Measurements from ENCODE around the gene CNKSR2.
"Not testable (repeated sequence)": the region's sequence is repeated elsewhere in the genome, so short reads cannot be mapped to it uniquely, and the experiment has no call there.

The CNKSR2 gene

DNA sequence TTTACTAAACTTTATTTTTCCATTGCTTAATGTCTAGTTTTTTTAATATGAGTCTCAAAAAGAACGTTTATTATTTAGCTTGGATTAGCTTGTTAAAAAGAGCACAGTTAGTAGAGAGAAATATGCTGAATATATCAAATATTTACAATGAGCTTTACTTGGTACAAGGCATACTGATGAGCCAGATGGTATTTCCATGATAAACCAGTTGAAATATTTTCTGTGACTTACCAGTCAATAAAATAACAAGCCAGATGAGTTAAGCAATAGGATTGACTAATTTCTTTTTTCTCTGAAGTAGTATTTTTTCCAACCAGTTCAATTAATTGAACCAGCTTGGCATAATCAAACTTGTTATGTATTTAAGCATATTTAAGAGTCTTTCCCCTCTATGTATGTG, 149.8 kb downstream of the CNKSR2 start:
- H3K4me3 ChIP-seq = no peak overlapping the region
- DNase-seq (ENCODE audit: low read depth, low spot score) = no peak
- no peaks in the 10 kb centered on the region for H3K36me3 ChIP-seq (ENCODE audit: insufficient read depth, low read length)
- H3K9me3 ChIP-seq (ENCODE audit: low read depth, low read length) = no peaks in the 10 kb centered on the region
- H3K27ac ChIP-seq = no peak overlapping the region
- TF ChIP-seq POLR2AphosphoS5 (IDR thresholded peaks at IDR 0.05; ENCODE audit: borderline replicate concordance, low read depth, low read length) = no peak
- TF ChIP-seq FOXP2 (optimal IDR thresholded peaks at IDR 0.05; ENCODE audit: control extremely low read depth, extremely low read length, insufficient read depth) = no peak
- no peak for TF ChIP-seq EZH2 (IDR thresholded peaks at IDR 0.05)
- no peak overlapping the region for H3K9ac ChIP-seq (ENCODE audit: insufficient read length)

DNA sequence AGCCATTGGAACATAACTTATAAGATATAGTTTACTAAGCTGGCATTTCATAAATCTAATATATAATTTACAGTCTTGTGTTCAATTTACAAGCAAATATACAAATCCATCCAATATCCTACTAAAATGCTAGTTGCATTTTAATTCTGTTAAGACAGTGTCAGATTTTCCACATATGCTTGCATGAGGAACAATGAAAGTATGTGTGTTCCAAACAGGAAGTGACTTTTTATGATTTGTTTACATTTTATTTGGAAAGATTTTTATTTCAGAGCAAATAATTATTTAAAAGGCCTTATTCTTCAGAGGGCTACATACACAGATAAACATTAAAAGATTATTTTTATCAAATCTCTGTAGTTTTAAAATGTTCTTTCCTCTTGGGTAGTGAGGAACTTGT, 153.9 kb downstream of the CNKSR2 start:
- H3K27ac ChIP-seq = no peak overlapping the region
- DNase-seq (ENCODE audit: low read depth, low spot score) = no peak
- no peaks in the 10 kb centered on the region for H3K9me3 ChIP-seq (ENCODE audit: low read depth, low read length)
- no peak overlapping the region for H3K9ac ChIP-seq (ENCODE audit: insufficient read length)
- no peak overlapping the region for H3K4me3 ChIP-seq
- TF ChIP-seq POLR2AphosphoS5 (IDR thresholded peaks at IDR 0.05; ENCODE audit: borderline replicate concordance, low read depth, low read length) = no peak
- no peak for TF ChIP-seq FOXP2 (optimal IDR thresholded peaks at IDR 0.05; ENCODE audit: control extremely low read depth, extremely low read length, insufficient read depth)
- TF ChIP-seq EZH2 (IDR thresholded peaks at IDR 0.05) = no peak
- H3K36me3 ChIP-seq (ENCODE audit: insufficient read depth, low read length) = 0 out of 2 replicates have a peak, but pooled peaks cover 4% of the 10 kb centered on the region

DNA sequence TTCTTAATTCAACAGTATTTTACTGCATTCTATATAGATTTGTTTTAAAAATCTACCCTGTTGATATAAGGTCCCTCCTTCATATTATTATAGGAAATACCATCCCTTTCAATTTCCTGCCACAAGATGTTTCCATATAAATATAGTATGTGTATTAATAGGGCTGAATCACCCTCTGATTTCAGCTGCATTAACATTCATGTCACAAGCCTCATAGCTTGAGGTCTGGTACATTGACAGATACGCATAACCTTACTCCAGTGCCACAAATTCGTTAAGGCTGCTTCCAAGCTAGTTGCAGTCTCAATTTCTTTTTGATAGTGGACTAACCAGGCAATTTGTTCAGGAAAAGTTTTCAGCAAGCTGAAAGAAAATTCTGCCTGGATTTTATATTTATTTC, 155.6 kb downstream of the CNKSR2 start:
- H3K9me3 ChIP-seq (ENCODE audit: low read depth, low read length) = no peaks in the 10 kb centered on the region
- peak; percentile 16 for DNase-seq (ENCODE audit: low read depth, low spot score)
- peak overlapping the region; percentile 62; the same call in 1 of the 2 replicates for H3K27ac ChIP-seq
- no peak overlapping the region; the same call in 1 of the 2 replicates for H3K4me3 ChIP-seq
- no peak overlapping the region for H3K9ac ChIP-seq (ENCODE audit: insufficient read length)
- 0 out of 2 replicates have a peak, but pooled peaks cover 4% of the 10 kb centered on the region for H3K36me3 ChIP-seq (ENCODE audit: insufficient read depth, low read length)
- no peak for TF ChIP-seq FOXP2 (optimal IDR thresholded peaks at IDR 0.05; ENCODE audit: control extremely low read depth, extremely low read length, insufficient read depth)
- no peak for TF ChIP-seq EZH2 (IDR thresholded peaks at IDR 0.05)
- TF ChIP-seq POLR2AphosphoS5 (IDR thresholded peaks at IDR 0.05; ENCODE audit: borderline replicate concordance, low read depth, low read length) = no peak

DNA sequence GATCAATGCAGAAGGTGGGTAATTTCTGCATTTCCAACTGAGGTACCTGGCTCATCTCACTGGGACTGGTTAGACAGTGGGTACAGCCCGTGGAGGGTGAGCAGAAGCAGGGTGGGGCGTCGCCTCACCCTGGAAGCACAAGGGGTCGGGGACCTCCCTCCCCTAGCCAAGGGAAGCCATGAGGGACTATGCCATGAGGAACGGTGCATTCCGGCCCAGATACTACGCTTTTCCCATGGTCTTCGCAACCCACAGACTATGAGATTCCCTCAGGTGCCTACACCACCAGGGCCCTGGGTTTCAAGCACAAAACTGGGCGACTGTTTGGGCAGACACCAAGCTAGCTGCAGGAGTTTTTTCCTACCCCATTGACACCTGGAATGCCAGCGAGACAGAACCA, 170.4 kb downstream of the CNKSR2 start:
- not testable (repeated sequence) for H3K27ac ChIP-seq; DNase-seq (ENCODE audit: low read depth, low spot score); H3K4me3 ChIP-seq; H3K36me3 ChIP-seq (ENCODE audit: insufficient read depth, low read length); H3K9ac ChIP-seq (ENCODE audit: insufficient read length); H3K9me3 ChIP-seq (ENCODE audit: low read depth, low read length)

DNA sequence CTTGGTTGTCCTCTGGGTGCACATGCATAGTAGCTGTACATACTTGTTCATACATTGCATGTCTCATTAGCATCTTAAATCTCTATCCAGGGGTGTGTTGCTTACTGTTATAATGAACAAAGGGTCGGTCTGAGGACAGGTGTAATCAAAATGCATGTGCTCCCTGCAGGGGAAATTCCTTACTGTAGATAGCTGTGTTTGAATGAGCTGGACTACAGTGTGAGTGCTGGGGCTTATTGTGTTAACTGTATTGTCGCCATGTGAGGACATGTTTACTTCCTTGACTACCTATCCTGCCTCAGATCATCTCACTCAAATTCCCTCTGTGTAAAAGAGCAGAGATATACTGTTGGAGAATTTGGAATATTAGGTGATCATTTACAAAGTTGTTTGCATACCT, 185.2 kb downstream of the CNKSR2 start:
- H3K9me3 ChIP-seq (ENCODE audit: low read depth, low read length) = 0 out of 2 replicates have a peak, but pooled peaks cover 2% of the 10 kb centered on the region
- no peak for DNase-seq (ENCODE audit: low read depth, low spot score)

DNA sequence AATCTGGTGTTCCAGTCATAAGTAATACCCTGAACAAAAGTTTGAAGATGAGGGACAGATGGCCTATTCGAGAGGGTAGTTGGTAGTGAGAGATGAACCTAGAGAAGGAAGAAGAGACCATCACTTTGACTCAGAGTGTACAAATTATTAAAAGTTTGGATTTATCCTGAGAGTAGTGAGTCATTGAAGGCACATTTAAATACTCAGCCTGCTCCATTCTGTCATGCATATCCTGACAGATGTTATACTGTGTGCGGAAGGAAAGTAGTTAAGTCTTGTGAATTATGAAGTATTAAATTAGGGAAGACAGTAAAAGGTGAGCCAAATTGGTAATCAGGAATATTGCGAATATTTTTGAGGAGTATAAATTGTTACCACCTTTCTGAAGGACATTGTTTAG, 190.8 kb downstream of the CNKSR2 start:
- DNase-seq (ENCODE audit: low read depth, low spot score) = no peak
- Histone ChIP-seq H3K9me3 (ENCODE audit: low read depth, low read length) (no peaks in the 10 kb centered on the region), H3K36me3 (ENCODE audit: insufficient read depth, low read length) (no peaks in the 10 kb centered on the region), H3K9ac (ENCODE audit: insufficient read length) (no peak overlapping the region), H3K27ac (no peak overlapping the region), H3K4me3 (no peak overlapping the region)
- TF ChIP-seq POLR2AphosphoS5 (IDR thresholded peaks at IDR 0.05; ENCODE audit: borderline replicate concordance, low read depth, low read length) (no peak), EZH2 (IDR thresholded peaks at IDR 0.05) (no peak)

More for the DNA sequence above, 185.2 kb downstream of the CNKSR2 start:
- Histone ChIP-seq H3K9ac (ENCODE audit: insufficient read length) (no peak overlapping the region), H3K27ac (no peak overlapping the region), H3K36me3 (ENCODE audit: insufficient read depth, low read length) (no peaks in the 10 kb centered on the region), H3K4me3 (no peak overlapping the region)
- TF ChIP-seq EZH2 (IDR thresholded peaks at IDR 0.05) (no peak), FOXP2 (optimal IDR thresholded peaks at IDR 0.05; ENCODE audit: control extremely low read depth, extremely low read length, insufficient read depth) (no peak), POLR2AphosphoS5 (IDR thresholded peaks at IDR 0.05; ENCODE audit: borderline replicate concordance, low read depth, low read length) (no peak)

DNA sequence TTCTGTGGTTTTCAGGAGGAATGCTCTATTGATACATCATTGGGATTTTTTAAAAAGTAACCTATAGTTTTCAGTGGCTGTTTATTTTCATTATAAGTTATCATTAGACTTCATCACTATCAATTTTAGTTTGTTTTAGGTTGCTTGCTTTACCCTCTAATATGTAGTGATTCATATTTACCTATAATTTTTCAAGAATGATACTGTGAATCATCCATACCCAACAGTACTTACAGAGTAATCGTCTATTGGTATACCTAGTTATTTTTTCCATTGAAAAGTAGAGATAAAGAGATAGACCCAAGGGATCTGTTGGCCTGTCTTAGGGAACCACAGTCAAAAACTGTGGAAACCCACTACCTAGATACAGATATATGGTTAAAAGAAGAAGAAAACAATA, 200.6 kb downstream of the CNKSR2 start:
- H3K9me3 ChIP-seq (ENCODE audit: low read depth, low read length) = no peaks in the 10 kb centered on the region
- DNase-seq (ENCODE audit: low read depth, low spot score) = no peak

DNA sequence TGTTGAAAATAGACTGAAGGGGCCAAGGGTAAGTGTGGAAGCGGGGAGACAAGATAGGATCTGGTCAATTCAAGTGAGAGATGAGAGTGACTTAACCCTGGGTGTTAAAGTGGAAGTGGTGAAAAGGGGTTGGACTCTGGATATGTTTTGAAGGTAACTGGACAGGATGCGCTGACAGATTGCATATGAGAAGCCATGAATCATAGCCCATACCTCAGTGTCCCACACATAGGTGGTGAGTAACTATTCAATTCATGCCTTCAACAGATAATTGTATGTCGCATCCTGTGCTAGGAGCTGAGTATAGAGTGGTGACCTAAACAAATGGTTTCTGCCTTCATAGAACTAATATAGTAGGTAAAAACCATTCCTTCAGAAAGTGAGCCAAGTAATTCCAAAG, 207.3 kb downstream of the CNKSR2 start:
- H3K36me3 ChIP-seq (ENCODE audit: insufficient read depth, low read length) = peaks cover 11% of the 10 kb centered on the region; the same call in 1 of the 2 replicates
- H3K4me3 ChIP-seq = no peak overlapping the region
- no peak overlapping the region for H3K27ac ChIP-seq
- no peak overlapping the region for H3K9ac ChIP-seq (ENCODE audit: insufficient read length)
- TF ChIP-seq FOXP2 (optimal IDR thresholded peaks at IDR 0.05; ENCODE audit: control extremely low read depth, extremely low read length, insufficient read depth) (no peak), POLR2AphosphoS5 (IDR thresholded peaks at IDR 0.05; ENCODE audit: borderline replicate concordance, low read depth, low read length) (no peak), EZH2 (IDR thresholded peaks at IDR 0.05) (no peak)
- H3K9me3 ChIP-seq (ENCODE audit: low read depth, low read length) = no peaks in the 10 kb centered on the region
- no peak for DNase-seq (ENCODE audit: low read depth, low spot score)

More for the DNA sequence above, 200.6 kb downstream of the CNKSR2 start:
- Histone ChIP-seq H3K36me3 (ENCODE audit: insufficient read depth, low read length) (peaks cover 16% of the 10 kb centered on the region; the same call in 1 of the 2 replicates), H3K4me3 (no peak overlapping the region), H3K27ac (no peak overlapping the region), H3K9ac (ENCODE audit: insufficient read length) (no peak overlapping the region)
- TF ChIP-seq POLR2AphosphoS5 (IDR thresholded peaks at IDR 0.05; ENCODE audit: borderline replicate concordance, low read depth, low read length) (no peak), FOXP2 (optimal IDR thresholded peaks at IDR 0.05; ENCODE audit: control extremely low read depth, extremely low read length, insufficient read depth) (no peak), EZH2 (IDR thresholded peaks at IDR 0.05) (no peak)

DNA sequence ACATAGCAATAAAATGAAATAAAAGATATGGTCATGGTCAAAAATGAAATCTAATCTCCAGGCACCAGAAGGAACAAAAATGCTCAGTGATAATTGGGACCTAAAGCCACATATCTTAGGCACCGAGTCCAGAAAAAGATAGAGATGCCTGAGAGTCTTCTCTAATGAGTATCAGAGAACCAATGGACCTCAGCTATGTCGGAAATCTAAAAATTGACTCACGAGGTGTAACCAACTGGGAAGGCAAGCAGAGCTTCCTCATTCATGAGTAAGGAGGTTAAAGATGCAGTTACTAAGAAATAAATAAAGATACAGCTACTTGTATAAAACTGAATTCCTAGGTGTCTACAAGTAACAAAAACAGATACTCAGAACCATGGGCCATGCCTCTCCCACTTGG, 211.8 kb downstream of the CNKSR2 start:
- DNase-seq (ENCODE audit: low read depth, low spot score) = no peak
- TF ChIP-seq FOXP2 (optimal IDR thresholded peaks at IDR 0.05; ENCODE audit: control extremely low read depth, extremely low read length, insufficient read depth) (no peak), EZH2 (IDR thresholded peaks at IDR 0.05) (no peak), POLR2AphosphoS5 (IDR thresholded peaks at IDR 0.05; ENCODE audit: borderline replicate concordance, low read depth, low read length) (no peak)
- Histone ChIP-seq H3K9ac (ENCODE audit: insufficient read length) (no peak overlapping the region), H3K36me3 (ENCODE audit: insufficient read depth, low read length) (peaks cover 19% of the 10 kb centered on the region; the same call in 1 of the 2 replicates), H3K9me3 (ENCODE audit: low read depth, low read length) (0 out of 2 replicates have a peak, but pooled peaks cover 6% of the 10 kb centered on the region), H3K27ac (no peak overlapping the region), H3K4me3 (no peak overlapping the region)
